Lower leg skin (tissue), 3 donors: ENCODE measurements around the gene CD28.

ENCODE experiments used
- CTCF ChIP-seq, 3 donors: fragments of 450-650 bp; IDR thresholded peaks; one replicate each; pipeline ENCODE4 v1.5.1; 2016; ENCODE audit warnings: antibody characterized with exemption in 3 of 3, mild to moderate bottlenecking in 3 of 3, moderate library complexity in 2 of 3
- POLR2A ChIP-seq, 2 donors: fragments of 450-650 bp; IDR thresholded peaks; one replicate each; pipeline ENCODE4 v1.6.1; 2016 to 2017; ENCODE audit warnings: antibody characterized with exemption in 2 of 2, mild to moderate bottlenecking in 1 of 2, moderate library complexity in 1 of 2

- TF ChIP-seq CTCF (IDR thresholded peaks at IDR 0.05) (no peak), POLR2A (IDR thresholded peaks at IDR 0.05) (no peak)
Measured at GRCh38 chr2:203664029-203664755, 42.2 kb upstream of the CD28 start.
